Omental fat pad (tissue), 4 donors: ENCODE data around the gene RAD18. TPM values are rescaled to one million over a fixed set of nuclear protein-coding genes. Genes with fewer than 3 reads are reported as not detected.

Source experiments
- ATAC-seq: fragments of 150-250 bp; one replicate; pipeline ENCODE4 v1.9.1; 2016; ENCODE audit warnings: mild to moderate bottlenecking, moderate library complexity; ENCODE audit not compliant: low FRiP score
- DNase-seq: peaks from one replicate; pipeline ENCODE4 v3.0.0-alpha.2; 2019; ENCODE audit warnings: low spot score
- total RNA-seq, 4 donors: library from RNA; depleted of rRNA; stranded (reverse); fragments of >200 nt; gene quantifications; one replicate each; pipeline ENCODE4 v1.1.0, GENCODE V29; 2016
- TF ChIP-seq, protein P1 (sequence below), 3 donors: fragments of 450-650 bp; IDR thresholded peaks; one replicate each; pipeline ENCODE4 v1.5.1; 2016 to 2017; ENCODE audit warnings: antibody characterized with exemption in 3 of 3, mild to moderate bottlenecking in 3 of 3, moderate library complexity in 2 of 3

The RAD18 gene
- total RNA-seq, 4 donors from 2014 or later: 4.2 to 9.8 (median 6.7) TPM

DNA sequence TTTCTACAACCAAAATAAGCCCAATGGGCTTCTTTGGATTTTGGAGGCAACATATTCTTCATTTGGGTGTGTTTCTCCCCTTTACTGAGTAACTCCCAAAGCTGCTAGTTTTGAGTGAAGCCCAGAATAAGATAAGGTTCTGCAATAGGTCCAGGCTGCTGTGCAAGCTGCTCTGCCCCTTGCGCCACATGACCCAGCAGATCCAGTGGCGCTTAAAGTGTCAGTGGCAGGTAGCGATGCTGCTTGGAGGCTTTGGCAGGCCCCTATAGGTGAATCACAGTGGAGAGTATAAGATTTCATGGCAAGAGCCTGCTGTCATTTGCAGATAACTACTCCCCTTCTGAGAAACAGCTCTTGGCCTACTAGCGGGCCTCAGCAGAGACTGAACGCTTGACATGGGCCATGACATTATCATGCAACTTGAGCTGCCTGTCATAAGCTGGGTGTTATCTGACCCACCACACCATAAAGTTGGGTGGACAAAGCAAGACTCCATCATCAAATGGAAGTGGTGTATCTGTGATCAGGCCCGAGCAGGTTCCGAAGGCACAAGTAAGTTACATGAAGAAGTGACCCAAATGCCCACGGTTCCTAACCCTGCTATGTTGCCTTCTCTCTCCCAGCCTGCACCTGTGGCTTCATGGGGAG, 105.4 kb downstream of the RAD18 start:
- ATAC-seq (no peak), DNase-seq (no peak)
- TF ChIP-seq, protein P1, sequence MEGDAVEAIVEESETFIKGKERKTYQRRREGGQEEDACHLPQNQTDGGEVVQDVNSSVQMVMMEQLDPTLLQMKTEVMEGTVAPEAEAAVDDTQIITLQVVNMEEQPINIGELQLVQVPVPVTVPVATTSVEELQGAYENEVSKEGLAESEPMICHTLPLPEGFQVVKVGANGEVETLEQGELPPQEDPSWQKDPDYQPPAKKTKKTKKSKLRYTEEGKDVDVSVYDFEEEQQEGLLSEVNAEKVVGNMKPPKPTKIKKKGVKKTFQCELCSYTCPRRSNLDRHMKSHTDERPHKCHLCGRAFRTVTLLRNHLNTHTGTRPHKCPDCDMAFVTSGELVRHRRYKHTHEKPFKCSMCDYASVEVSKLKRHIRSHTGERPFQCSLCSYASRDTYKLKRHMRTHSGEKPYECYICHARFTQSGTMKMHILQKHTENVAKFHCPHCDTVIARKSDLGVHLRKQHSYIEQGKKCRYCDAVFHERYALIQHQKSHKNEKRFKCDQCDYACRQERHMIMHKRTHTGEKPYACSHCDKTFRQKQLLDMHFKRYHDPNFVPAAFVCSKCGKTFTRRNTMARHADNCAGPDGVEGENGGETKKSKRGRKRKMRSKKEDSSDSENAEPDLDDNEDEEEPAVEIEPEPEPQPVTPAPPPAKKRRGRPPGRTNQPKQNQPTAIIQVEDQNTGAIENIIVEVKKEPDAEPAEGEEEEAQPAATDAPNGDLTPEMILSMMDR (IDR thresholded peaks at IDR 0.05): no peak

GRCh38 chr3:8856721-8857120, 106.6 kb downstream of the RAD18 start:
- ATAC-seq: no peak
- TF ChIP-seq, protein P1 (IDR thresholded peaks at IDR 0.05): no peak
- DNase-seq: no peak

- DNase-seq (no peak), ATAC-seq (no peak)
- TF ChIP-seq, protein P1 (IDR thresholded peaks at IDR 0.05): no peak
These were observed 107.2 kb downstream of the RAD18 start for GRCh38 chr3:8856071-8856470.

DNA sequence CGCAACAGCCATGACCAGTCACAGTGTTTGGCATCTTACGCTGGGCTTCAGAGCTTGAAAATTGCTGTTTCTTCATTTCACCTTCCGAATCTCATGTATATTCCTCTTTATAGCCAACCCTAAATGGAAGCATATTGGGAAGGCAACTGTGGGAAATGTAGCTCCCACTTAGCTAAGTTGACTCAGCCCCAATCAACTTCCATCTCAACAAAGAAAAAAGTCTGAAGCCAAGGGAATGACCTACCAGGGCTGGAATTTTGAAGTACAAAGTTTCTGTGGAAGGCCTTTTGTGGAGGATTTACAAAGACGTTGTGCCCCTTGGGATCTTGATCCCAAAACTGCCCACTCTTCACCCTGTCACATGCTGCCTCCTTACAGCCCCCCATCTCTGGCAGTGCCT, 108.6 kb downstream of the RAD18 start:
- ATAC-seq: no peak
- DNase-seq: no peak

DNA sequence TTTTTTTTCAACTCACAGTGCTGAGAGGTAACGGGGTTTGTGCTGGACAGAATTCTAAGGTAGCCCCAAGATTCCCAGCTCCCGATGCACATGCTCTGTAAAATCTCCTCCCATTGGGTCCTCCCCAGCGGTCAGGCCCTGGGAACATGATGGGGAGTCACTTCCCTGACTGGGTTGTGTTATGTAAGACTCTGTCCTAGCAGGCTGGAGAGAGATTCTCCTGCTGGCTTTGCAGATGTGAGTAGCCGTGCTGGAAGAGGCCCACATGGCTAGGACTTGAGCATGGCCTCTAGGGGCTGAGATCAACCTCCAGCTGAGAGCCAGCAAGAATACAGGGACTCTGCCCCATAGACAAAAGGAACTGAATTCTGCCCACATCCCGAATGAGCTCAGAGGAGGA, 110.2 kb downstream of the RAD18 start:
- DNase-seq: no peak
- TF ChIP-seq, protein P1 (IDR thresholded peaks at IDR 0.05): no peak
- ATAC-seq: no peak

More for the DNA sequence above, 108.6 kb downstream of the RAD18 start:
- TF ChIP-seq, protein P1 (IDR thresholded peaks at IDR 0.05): no peak

DNA sequence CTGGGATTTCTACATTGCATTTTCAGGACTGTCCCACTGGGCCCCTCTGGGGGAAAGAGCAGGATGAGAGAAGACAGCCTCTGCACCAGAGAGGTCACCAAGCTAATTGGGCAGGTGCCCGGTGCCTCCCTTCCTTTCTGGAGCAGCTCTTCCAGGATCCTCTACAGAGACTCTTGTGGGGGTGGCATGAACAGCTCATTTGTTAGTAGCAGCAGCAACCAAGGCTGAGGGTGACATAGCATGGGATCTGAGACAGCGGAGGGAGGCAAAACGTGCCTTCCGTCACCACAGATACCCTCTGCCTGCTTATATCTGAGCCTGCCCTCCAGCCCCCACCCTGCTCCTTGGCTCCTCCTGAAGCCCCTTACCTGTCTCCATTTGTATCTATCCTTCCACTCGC, 110.8 kb downstream of the RAD18 start:
- ATAC-seq (no peak), DNase-seq (no peak)
- TF ChIP-seq, protein P1 (IDR thresholded peaks at IDR 0.05): no peak

DNA sequence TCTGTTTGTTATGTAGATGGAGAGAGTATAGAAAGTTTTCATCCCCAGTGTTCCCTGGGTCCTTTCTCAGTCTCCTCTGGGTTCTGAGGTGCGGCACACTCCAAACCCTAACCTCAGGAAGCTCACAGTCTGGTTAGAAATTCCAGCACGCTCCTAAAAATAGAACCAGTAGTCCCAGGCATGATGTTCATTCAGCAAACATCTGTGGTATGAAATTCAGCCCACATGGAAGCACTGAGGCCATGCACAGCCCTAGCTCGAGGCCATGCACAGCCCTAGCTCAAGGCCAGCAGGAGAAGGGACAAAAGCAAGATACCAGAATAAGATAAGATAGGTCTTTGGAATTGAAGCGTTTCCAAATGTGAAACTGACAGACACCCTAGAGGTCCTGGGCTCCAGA, 111.6 kb downstream of the RAD18 start:
- TF ChIP-seq, protein P1 (IDR thresholded peaks at IDR 0.05): no peak
- no peak for ATAC-seq
- no peak for DNase-seq
